ENCODE measurements around the gene NLGN3.

DNA sequence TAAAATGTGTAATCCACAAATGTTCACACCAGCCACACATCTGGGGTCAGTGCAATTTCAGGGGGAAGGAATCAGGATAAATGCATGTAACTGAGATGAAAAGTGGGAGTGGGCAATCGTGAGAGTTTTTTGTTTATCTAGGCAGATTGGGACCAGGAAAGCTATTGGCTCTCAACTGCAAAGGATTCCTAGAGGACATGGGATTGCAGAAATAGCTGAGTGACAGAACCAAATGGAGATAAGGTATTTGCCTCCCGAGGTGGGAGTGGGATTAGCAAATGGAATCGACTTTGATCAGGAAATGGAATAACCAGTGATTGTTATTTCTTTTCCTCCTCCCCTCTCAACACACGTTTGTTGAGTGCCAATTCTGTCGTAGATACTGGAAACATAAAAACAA is 39.5 kb downstream of the NLGN3 start:
- TF ChIP-seq, protein P1, sequence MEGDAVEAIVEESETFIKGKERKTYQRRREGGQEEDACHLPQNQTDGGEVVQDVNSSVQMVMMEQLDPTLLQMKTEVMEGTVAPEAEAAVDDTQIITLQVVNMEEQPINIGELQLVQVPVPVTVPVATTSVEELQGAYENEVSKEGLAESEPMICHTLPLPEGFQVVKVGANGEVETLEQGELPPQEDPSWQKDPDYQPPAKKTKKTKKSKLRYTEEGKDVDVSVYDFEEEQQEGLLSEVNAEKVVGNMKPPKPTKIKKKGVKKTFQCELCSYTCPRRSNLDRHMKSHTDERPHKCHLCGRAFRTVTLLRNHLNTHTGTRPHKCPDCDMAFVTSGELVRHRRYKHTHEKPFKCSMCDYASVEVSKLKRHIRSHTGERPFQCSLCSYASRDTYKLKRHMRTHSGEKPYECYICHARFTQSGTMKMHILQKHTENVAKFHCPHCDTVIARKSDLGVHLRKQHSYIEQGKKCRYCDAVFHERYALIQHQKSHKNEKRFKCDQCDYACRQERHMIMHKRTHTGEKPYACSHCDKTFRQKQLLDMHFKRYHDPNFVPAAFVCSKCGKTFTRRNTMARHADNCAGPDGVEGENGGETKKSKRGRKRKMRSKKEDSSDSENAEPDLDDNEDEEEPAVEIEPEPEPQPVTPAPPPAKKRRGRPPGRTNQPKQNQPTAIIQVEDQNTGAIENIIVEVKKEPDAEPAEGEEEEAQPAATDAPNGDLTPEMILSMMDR (IDR thresholded peaks at IDR 0.05; ENCODE audit: poor library complexity), result no peak
- TF ChIP-seq EZH2 (IDR thresholded peaks at IDR 0.05; ENCODE audit: borderline replicate concordance) (no peak), EZH2phosphoT487 (IDR thresholded peaks at IDR 0.05; ENCODE audit: low read depth, severe bottlenecking, unreplicated experiment) (no peak)

All from hepatocyte (in vitro differentiated cells).